ENCODE results near the gene RPTN.

RPTN gene

GRCh38 chr1:152107031-152107983, 51.7 kb downstream of the RPTN start:
- no peak for TF ChIP-seq CTCF (IDR thresholded peaks at IDR 0.05; ENCODE audit: low read depth, low read length)
- no peak for DNase-seq (ENCODE audit: extremely low read depth, low read depth)

- no peak for TF ChIP-seq CTCF (IDR thresholded peaks at IDR 0.05; ENCODE audit: low read depth, low read length)
- DNase-seq (ENCODE audit: extremely low read depth, low read depth) = no peak
These were observed 54.2 kb downstream of the RPTN start for GRCh38 chr1:152104854-152105253.
